GM21723 (cell line): ENCODE data around the gene TXNDC5.
A peak's percentile ranks its signal among the peaks of the same experiment; 100 is the strongest.

ENCODE experiments used
- ATAC-seq: cut with Tn5 transposase; IDR thresholded peaks from one replicate; pipeline ENCODE4 v1.9.1; 2021; ENCODE audit warnings: mild to moderate bottlenecking, moderate library complexity; ENCODE audit not compliant: unreplicated experiment

TXNDC5 gene

DNA sequence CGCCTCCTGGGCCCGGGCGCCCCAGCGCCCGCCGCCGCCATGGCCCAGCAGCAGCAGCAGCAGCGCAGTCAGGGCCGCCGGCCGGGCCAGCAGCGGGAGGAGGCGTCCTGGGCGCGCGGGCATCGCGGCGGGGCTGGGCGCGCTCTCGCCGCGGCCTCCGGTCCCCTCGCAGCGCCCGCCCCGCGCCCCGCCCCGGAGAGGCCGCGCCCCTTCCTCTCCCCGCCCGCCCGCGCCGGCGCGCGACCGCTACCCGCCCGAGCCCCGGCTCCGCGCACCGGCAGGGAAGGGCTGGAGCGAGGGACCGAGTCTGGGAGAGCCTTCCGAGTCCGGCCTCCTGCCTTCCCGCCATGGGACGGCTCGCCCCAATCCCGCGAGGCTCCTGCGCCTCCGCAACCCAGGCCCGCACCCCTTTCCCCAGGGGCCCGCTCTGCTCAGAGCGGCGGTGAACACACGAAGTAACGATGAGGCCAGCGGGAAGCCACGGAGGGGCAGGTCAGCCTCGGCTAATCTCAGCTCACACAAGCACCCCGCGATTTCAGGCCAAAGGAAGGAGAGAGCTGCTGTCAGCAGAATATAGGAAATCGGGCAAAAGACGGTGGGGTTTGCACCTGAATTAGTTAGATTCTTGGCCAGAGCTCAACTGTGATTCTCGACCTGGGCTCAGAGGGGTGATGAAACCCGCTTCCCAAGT, at the start of gene TXNDC5:
TXNDC5 (minus strand) TSS at position 135 of the 691 bp plus-strand sequence; CDS start at position 123, 12 bp downstream.
- ATAC-seq, result peak; percentile 70

DNA sequence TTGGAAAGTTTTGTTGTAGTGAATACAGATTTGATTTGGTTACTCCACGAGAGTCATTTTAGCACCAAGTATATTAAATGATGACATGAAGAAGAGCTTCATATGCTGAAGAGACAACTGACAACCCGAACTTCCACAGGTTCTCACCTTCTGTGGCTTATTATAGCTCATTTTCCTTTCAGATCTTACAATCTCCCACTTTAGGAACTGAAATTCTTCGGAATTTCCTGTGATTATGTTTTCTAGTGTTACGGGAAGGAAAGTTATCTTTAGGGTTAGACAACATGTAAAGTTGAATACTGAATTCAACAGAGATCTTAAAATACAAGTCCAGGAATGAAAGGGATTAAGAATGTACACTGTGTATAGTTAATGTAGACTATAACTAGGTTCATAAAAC, 49.6 kb upstream of the TXNDC5 start:
- ATAC-seq, result no peak

DNA sequence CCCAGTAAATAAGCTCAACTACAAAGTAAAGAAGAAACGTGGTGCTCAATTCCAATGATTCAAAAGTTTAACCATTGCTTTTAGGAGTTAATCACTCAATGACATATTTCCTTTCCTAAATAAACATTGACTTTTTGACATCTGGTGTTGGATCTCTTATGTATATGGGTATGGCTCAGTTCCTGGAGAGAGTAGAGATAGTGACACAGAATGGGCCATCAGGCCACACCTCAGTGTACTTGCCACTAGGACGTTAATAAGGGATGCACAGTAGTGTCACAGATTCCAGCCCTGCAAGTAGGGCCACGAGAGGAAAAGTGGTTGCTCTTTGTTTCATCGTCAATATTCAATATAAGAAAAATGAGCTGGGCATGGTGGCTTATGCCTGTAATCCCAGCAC, 48.9 kb upstream of the TXNDC5 start:
- ATAC-seq, result no peak

DNA sequence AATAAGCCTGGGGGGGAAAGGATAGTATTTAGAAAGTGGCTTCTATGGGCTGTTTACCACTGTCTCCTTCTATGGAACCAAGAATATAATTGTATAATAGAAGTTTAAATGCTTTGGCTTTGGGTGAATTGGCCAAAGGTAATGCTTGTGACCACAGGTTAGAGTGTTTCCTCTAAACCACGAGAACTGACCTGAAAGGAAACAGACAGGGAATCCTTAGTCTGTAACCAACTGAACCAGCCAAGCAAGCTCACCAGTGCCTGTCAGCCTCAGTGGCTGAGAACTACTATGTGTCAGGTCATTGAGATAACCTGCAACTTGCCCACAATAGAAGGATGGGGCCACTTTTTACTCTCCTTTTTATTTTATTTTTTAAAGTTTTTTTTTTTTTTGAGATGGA, 47.9 kb upstream of the TXNDC5 start:
- ATAC-seq, result no peak

DNA sequence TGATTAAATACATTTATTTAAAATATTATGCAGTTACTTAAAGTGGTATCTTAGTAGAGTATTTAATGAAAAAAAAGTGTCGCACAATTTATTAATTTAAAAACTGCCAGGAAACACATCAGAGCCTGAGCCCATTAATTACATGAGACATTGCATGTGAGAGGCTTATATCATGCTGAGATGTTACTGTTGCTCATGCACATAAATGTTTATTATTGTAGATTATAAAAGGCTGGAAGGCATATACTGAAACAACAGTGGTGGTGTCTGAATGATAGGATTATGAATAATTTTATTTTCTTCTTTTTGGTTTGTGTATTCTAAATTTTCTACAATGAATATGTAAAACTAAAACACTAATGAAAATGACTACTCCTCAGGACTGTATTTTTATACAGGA, 45.7 kb upstream of the TXNDC5 start:
- ATAC-seq, result no peak

DNA sequence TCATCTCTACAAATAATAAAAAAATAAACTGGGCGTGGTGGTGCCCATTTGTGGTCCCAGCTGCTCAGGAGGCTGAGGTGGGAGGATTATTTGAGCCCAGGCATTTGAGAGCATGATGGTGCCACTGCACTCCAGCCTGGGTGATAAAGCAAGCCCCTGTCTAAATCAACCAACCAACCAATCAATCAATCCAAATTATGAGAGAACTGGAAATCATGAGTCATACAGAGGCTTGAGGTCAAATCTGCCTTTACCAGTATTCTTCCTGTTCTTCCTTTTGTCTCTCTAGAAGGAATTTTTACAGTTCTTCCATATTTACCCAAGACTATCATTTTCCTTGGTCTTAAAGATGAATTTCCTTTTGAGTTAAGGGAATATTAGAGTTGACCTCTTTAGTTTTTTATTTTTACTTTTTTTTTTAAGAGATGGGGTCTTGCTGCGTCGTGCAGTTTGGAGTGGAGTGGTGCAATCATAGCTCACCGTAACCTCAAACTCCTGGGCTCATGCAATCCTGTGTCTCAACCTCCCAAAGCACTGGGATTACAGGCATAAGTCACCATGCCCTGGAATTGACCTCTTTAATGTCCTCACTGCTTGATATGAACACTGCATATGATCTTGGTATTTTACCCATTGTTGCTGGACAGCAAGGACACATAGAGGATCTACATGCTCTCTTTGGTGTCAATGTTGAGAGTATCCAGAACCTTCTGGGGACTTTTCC, 44.1 kb upstream of the TXNDC5 start:
- ATAC-seq, result no peak

DNA sequence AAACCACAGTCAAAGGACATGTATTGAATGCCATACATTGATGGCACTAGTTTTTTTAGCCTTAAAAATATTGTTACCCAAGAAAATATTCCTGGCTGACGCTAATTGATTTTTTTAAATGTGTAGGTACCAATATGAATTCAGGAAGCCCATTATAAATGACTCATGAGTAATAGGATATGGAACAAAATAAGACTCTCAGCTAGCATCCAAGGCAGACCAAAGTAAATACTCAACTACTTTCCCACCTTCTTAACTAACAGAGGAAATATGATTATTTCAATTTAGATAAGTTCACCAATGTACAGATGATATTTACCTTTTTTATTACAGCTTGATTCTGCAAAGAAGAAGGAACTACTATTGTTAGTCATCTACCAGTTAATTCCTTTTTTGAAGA, 43.2 kb upstream of the TXNDC5 start:
- ATAC-seq, result no peak

DNA sequence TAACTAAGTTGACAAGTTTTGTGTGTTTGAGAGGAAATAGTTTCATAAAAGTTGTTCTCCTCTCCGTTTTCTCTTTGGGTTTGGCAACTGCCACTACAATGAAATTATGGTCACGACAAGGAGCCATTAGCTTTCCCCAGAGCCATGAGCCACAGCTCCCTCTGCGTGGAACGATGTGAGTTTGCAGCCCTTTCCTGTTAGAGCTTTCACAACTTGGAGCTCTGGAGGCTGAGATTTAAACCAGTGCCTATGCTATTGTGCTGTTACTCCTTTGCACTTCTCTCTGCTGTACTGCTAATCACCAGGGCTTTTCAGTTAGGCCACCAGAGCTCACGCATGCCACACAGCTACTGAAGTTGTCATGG, 29.3 kb upstream of the TXNDC5 start:
- ATAC-seq, result no peak

DNA sequence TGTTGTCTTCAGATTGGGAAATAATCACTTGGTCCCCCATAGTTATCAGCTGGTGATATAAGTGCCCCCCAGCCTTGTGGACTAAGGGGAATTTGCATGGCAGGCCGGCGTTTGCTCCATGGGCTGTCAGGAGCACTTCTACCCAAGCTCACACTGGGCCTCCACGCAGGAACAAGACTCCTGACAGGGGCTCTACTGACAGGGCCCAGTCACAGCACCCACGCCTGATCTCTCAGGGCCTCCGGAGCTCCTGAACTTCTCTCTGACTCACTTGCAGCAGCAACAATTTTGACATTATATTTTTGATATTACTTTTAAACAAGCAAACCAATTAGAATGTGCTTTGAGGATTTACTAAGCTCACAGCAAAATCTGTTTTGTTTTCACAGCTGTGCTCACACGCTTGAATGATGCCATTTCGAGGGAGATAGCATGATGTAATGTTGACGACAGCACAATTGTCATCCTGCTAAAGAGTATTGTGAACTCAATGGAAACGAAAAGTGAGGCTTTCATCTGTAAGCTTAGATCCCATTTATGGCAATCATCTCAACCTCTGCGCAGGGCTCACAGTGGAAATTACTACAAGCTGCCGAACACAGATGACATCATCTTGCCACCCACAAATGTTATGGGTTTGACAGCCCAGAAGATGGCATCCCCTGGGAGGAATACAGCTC, 28.7 kb upstream of the TXNDC5 start:
- ATAC-seq, result no peak

DNA sequence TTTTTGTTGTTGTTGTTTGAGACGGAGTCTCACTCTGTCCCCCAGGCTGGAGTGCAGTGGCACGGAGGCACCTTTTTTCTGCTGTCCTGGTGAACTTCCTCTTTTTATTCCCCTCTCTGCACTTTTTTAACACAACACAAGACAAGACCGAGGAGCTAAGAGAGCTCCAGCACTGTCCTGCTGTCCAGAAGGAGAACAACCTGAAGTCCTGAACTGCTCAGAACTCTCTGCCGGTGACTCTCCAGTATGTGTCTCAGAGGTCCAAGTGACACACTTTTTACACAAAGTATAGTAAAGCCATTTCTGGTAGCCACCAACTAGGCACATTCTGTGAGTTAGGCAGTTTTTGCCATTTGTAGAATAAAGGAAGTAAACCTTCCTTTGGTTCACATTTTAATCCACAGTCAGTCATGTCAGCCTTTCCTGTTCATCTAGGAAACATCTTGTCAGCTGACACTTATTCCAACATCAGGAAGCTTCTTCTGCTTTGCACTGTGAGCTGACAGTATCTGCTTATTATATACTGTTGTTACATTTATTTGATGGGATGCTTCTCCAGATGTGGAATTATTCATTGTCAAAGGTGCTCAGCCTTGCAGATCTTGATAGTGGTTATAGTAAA, 28.1 kb upstream of the TXNDC5 start:
- ATAC-seq, result no peak

DNA sequence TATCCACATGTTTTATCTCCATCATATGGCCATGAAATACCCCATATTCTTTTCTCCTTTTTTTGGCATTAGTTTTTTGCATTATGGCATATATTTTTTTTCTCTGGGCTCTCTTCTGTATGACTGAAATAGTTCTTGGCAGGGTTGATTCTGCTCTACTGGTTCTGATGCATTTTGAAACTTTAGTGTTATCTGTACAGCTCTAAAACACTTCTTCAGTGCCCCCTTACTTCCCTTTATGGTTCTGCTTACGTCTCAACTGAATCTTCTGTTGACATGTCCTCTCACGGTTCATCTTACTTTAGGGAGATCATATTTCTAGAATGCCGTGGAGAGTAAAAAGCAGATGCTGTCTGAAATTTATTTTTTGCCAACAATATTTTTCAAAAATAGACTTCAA, 23.2 kb upstream of the TXNDC5 start:
- ATAC-seq, result peak; percentile 97

DNA sequence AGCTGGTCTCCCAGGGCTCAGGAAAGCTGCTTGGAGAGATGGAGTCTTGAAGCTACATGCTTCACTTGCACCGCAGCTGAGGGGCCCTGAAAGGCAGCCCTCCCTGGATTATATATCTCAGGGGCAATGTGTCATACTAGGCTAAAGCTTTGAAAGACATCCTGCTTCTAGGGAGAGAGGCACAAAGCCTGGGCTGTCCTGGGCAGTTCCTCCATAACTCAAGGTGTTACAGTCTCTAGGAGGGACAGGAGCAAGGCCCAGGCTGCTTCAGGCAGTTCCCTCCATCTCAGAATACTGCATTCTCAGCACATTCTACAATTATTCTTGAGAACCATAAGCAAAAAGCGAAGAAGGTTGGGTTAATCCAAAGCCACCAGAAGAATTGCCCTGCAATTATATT, 22.0 kb upstream of the TXNDC5 start:
- no peak for ATAC-seq

DNA sequence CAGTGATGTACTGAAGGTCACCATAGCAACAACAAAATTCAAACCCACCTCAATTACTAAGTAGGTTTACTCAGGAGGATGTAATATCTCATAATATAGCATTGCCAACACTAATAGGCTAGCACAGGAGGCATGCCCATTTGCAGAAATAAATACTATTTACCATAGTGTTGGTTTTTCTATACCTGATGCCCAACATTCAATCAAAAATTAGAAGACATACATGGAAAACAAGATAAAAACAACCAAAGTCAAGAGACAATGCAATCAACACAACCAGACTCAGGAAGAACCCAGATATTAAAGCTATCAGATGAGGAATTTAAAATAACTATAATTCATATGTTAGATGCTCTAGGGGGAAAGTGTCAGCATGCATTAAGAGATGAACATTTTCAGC, 14.3 kb upstream of the TXNDC5 start:
- ATAC-seq, result no peak

DNA sequence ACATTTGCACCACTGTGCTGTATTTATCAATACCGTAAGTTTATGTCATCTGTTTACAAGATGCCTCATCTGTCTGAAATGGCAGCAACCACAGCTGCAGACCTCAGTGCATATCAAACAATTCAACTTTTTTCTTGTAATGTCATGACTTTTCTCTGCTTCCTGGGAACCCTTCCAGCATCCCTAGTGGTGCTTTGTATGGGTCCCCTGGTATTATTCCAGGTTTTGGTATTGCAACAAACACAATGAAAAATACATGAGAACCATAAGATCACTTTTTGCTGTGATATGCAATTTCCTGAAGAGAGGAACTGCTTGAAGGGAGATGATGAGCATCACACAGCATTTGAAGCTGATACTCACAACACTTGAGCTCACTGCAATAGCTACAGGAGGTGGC, 12.0 kb upstream of the TXNDC5 start:
- no peak for ATAC-seq

DNA sequence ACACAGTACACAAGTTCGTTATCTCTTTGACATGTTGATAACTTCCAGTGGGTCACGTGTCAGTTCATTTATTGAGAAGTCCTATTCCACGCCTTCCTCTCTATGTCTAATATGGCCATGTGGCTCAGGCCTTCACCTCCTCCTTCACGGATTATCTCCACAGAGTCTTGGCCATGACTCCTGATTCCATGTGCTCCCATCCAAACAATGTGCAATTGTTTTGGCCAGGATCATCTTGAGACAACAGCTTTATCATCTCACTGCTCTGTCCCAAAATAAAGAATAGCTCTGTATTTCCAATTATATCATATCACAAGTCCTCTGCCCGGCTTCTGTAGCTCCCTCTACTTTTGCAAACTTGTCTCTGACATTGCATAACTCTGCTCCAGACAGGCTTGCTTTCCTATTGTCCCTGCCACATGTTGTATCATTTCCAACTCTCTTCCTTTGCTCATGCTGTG, 11.1 kb upstream of the TXNDC5 start:
- ATAC-seq, result no peak

DNA sequence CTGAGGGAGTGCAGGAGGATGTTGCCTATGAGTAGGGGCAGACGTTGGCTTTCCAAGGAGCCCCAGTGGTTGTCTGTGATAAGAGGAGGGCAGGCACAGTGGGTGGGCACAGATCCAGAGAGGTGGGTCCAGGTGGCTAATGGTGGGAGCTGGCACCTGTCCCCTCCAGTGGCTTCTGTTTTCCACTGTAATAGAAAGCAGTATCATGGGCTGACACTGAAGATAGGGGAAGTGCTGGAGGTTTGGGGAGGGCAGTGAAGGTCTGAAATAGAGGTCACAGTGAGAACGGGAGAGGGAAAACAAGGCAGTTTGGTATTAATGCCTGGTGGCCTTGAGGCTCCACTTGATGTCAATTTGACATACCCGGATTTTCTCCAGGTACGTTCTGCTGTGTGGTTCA, 10.5 kb upstream of the TXNDC5 start:
- ATAC-seq, result no peak

DNA sequence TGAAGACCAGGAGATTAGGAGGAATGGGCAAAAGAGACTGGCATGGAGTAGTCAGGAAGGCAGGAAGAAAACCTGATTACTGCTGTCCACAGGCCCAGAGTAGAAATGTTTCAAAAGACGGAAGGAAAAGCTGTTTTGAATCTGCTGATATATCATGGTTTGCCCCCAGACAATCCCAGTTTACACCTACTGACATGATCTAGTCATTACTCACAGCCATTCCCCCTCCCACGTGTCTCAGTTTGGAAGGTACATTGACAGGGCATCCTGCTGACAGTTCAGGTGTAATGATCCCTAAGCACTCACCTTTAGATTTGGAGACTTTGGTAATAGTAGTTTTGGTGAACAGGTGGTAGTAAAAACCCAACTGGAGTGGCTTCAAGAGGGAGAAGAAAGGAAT, 9.8 kb upstream of the TXNDC5 start:
- ATAC-seq, result no peak

DNA sequence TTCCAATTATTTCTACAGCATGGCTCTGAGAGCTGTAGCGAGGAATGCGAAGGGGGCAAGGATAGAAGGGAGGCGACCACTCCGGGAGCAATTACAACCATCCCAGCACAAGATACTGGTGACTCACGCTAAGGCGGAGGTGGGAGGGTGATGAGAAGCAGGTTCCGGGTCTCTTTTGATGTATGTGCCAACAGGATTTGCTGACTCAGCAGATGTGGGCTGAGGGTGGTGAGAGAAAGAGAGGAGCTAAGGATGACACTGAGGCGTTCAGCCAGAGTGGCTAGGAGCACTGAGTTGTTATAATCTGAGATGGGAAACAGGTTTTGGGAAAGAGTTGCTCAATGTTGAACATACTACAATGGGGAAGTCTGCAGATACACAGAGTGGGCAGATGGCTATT, 9.3 kb upstream of the TXNDC5 start:
- no peak for ATAC-seq

DNA sequence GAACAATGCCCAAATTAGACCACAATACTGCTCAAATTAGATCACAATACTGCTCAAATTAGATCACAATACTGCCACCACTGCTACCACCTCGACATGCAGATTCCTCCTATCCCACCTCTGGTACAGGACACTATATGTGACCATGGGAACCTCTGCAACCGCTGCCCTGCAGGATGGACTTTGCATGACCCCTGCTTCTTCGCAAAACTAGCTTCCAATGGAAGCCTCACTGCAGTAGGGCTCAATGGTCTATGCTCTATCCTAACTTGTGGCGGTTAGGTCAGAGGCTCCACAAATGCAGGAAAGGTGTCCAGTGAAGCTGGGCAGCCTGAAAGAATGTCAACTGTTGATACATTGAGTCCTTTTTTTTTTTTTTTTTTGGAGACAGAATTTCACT, 7.8 kb upstream of the TXNDC5 start:
- ATAC-seq, result no peak

DNA sequence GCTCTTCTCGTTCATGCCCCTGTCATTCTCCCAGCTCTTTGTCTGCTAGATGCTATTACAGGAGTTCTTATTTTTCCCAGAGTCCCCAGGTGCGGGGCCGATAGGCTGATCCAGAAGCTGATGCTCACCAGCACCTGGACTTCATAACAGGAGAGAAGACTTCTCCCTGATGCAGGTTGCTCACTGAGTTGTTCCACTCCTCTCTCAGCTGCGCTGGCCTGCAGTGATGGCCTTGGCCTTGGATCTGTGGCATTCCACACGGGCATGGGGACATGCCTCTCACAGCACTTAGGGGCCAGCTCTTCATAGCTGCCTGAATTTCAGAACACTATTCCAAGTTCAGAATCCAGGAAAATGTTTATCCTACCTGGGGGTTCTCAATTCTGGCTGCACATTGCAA, 7.1 kb upstream of the TXNDC5 start:
- no peak for ATAC-seq

DNA sequence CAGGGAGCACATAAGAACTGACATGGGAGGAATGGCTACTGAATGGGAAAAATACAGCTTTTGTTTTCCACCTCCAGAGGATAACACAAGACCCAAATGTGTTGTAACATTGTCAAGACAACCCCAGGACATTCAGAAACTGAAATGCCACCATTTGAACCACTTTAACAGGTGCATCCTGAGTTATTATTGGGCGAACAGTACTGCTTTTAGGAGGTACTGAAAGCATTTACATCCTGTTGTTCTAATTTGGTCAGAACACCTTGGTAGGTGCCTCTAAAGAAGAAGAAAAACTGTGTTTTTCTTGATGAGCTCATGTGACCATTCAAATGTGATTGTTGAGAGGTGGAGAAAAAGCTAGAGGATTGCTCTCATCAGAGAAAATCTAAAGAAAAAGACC, 6.4 kb upstream of the TXNDC5 start:
- peak; percentile 94 for ATAC-seq
